Upper lobe of right lung (tissue), 1 donor: Measurements from ENCODE around the gene RAD51B. TPM values are rescaled to one million over a fixed set of nuclear protein-coding genes. Genes with fewer than 3 reads are reported as not detected.

Source experiments
- ATAC-seq: fragments of 200-7000 bp; cut with Tn5 transposase; one replicate; pipeline ENCODE4 v1.9.1; 2020; ENCODE audit warnings: mild to moderate bottlenecking, moderate library complexity
- DNase-seq: peaks from one replicate; pipeline ENCODE4 v3.0.0-alpha.2; 2020
- H3K27ac ChIP-seq: fragments of 200-600 bp; one replicate; pipeline ENCODE4 v1.8.0; 2022
- H3K27me3 ChIP-seq: fragments of 200-600 bp; one replicate; pipeline ENCODE4 v1.8.0; 2022; ENCODE audit warnings: mild to moderate bottlenecking
- H3K36me3 ChIP-seq: fragments of 200-600 bp; one replicate; pipeline ENCODE4 v1.8.0; 2022
- H3K4me1 ChIP-seq: fragments of 200-600 bp; one replicate; pipeline ENCODE4 v1.8.0; 2022
- H3K4me3 ChIP-seq: fragments of 200-600 bp; one replicate; pipeline ENCODE4 v1.8.0; 2022; ENCODE audit warnings: mild to moderate bottlenecking
- H3K9me3 ChIP-seq: fragments of 200-600 bp; one replicate; pipeline ENCODE4 v1.8.0; 2022
- CTCF ChIP-seq: fragments of 200-600 bp; IDR thresholded peaks from one replicate; pipeline ENCODE4 v1.8.0; 2022; ENCODE audit warnings: antibody characterized with exemption
- intact Hi-C: fragments of 100-400 bp; cut with DNase I; formaldehyde crosslinking; loops from one replicate; pipeline ENCODE4 v1.11.0; 2022
- total RNA-seq: library from RNA; stranded (reverse); fragmentation: NEBNext Ultra II Directional; extraction: Animal tissue kit (Norgen Biotek cat#: 25700); gene quantifications from one replicate; pipeline ENCODE4 v1.2.1, GENCODE V29; 2021
- donor health status: DM: no; HTN: yes; CAD: no; lungs with severe emphysema.

Gene RAD51B
- total RNA-seq, 1 donor from 2014 or later: 11.5 TPM

- TF ChIP-seq CTCF: no peak
- Histone ChIP-seq H3K4me3 (no peak overlapping the region), H3K36me3 (no peaks in the 10 kb centered on the region), H3K27me3 (no peaks in the 10 kb centered on the region), H3K27ac (peak overlapping the region; percentile 61), H3K4me1 (peaks cover 57% of the 10 kb centered on the region), H3K9me3 (no peaks in the 10 kb centered on the region)
- ATAC-seq: peak; percentile 10
- DNase-seq: peak; percentile 41
- intact Hi-C loops: no loop called here
These were observed 850.2 kb downstream of the RAD51B start for GRCh38 chr14:68669603-68670358.

- H3K4me3 ChIP-seq: no peak overlapping the region
- no peak for ATAC-seq
- H3K27me3 ChIP-seq: no peaks in the 10 kb centered on the region
- no peaks in the 10 kb centered on the region for H3K9me3 ChIP-seq
- H3K36me3 ChIP-seq: no peaks in the 10 kb centered on the region
- H3K27ac ChIP-seq: peak overlapping the region; percentile 61
- DNase-seq: no peak
- H3K4me1 ChIP-seq: peaks cover 54% of the 10 kb centered on the region
- TF ChIP-seq CTCF: no peak
- intact Hi-C loops: no loop called here
These were observed 850.8 kb downstream of the RAD51B start for GRCh38 chr14:68670359-68670715.

GRCh38 chr14:68671909-68672308 is 852.3 kb downstream of the RAD51B start:
- Histone ChIP-seq H3K27ac (no peak overlapping the region), H3K36me3 (no peaks in the 10 kb centered on the region), H3K4me1 (peaks cover 39% of the 10 kb centered on the region), H3K27me3 (no peaks in the 10 kb centered on the region), H3K4me3 (no peak overlapping the region), H3K9me3 (no peaks in the 10 kb centered on the region)
- intact Hi-C loops: no loop called here
- ATAC-seq (no peak), DNase-seq (no peak)
- no peak for TF ChIP-seq CTCF

- Histone ChIP-seq H3K9me3 (no peaks in the 10 kb centered on the region), H3K27ac (no peak overlapping the region), H3K4me1 (peaks cover 31% of the 10 kb centered on the region), H3K4me3 (no peak overlapping the region), H3K36me3 (no peaks in the 10 kb centered on the region), H3K27me3 (no peaks in the 10 kb centered on the region)
- TF ChIP-seq CTCF: no peak
- ATAC-seq: no peak
- no peak for DNase-seq
- intact Hi-C loops: no loop called here
These were observed 853.2 kb downstream of the RAD51B start for GRCh38 chr14:68672609-68673285.

- no peaks in the 10 kb centered on the region for H3K27me3 ChIP-seq
- no peak for TF ChIP-seq CTCF
- H3K4me3 ChIP-seq: no peak overlapping the region
- no peak for ATAC-seq
- H3K4me1 ChIP-seq: peaks cover 25% of the 10 kb centered on the region
- DNase-seq: no peak
- no peak overlapping the region for H3K27ac ChIP-seq
- intact Hi-C loops: no loop called here
- no peaks in the 10 kb centered on the region for H3K36me3 ChIP-seq
- H3K9me3 ChIP-seq: no peaks in the 10 kb centered on the region
These were observed 853.9 kb downstream of the RAD51B start for GRCh38 chr14:68673464-68673863.
